Measurements from ENCODE around the gene UBN1.

DNA sequence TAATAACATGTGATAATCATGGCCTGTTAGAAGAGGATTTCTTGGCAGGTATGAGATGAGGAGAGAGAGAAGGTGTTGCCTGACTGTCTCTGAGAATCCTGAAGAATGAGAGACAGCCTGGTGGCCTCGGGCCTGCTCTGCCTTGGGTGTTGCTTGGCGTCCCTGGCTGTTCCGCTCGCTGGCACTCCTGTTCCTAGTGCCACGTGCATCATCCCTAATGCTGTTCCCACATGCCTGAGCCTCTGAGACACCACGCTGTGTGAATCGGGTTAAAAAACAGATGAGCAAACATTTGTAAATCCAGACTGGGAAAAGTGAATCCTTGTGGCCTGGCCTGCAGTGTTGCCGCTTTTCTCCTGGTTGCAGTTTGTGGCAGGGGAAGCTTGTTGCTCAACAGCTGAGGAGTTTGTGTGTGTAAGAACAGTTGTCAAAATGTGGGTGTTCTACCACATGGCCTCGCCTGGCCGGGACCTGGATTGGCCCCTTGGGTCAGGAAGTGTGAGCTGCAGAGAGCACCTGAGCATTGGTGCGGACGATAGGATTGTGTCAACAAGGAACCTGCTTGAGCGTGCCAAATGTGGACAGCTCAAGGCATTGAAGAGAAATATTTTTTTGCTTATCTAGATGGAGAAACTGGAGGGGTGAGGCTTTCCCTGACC lies 22.0 kb downstream of the UBN1 start:
- TF ChIP-seq CTCF (IDR thresholded peaks at IDR 0.05; ENCODE audit: extremely low read depth in 1 of 2, insufficient read depth in 1 of 2, low read depth in 1 of 2, low read length in 2 of 2) = no peak
- TF ChIP-seq POLR2AphosphoS5 (IDR thresholded peaks at IDR 0.05; ENCODE audit: insufficient read depth, low read depth, low read length) = no peak
- TF ChIP-seq FOS (IDR thresholded peaks at IDR 0.05; ENCODE audit: borderline replicate concordance, insufficient read depth, low read length) = no peak
- TF ChIP-seq EZH2 (IDR thresholded peaks at IDR 0.05; ENCODE audit: borderline replicate concordance, low read depth, low read length, severe bottlenecking) = no peak
- no peak for TF ChIP-seq POLR2A (IDR thresholded peaks at IDR 0.05; ENCODE audit: low read depth, low read length)
- TF ChIP-seq MAX (IDR thresholded peaks at IDR 0.05; ENCODE audit: insufficient read depth, insufficient read length) = no peak
- no peak for TF ChIP-seq JUN (IDR thresholded peaks at IDR 0.05; ENCODE audit: borderline replicate concordance, insufficient read depth, insufficient read length, low read depth)
- TF ChIP-seq MYC (IDR thresholded peaks at IDR 0.05; ENCODE audit: low read depth, low read length) = no peak
- no peak for TF ChIP-seq GATA2 (IDR thresholded peaks at IDR 0.05; ENCODE audit: insufficient read depth, insufficient read length, low read depth, low read length)

Measured in endothelial cell of umbilical vein (primary cell).